ENCODE measurements around the gene ZCCHC12. TPM values are rescaled to one million over a fixed set of nuclear protein-coding genes. Genes with fewer than 3 reads are reported as not detected.
"Not testable (repeated sequence)": the region's sequence is repeated elsewhere in the genome, so short reads cannot be mapped to it uniquely, and the experiment has no call there.

ZCCHC12 gene
- total RNA-seq (2014; rRNA removed; shearing (Covaris generic); ENCODE audit: low replicate concordance), result not detected in 2 replicates

GRCh38 chrX:118823263-118824172, at the start of gene ZCCHC12:
Gene ZCCHC12, plus strand, starts transcription at chrX:118823824. Its CDS starts 1,421 bp downstream, at chrX:118825245.
- Histone ChIP-seq H3K36me3 (no peaks in the 10 kb centered on the region), H3K9me3 (no peaks in the 10 kb centered on the region), H3K27me3 (0 out of 2 replicates have a peak, but pooled peaks cover 2% of the 10 kb centered on the region), H3K4me3 (peak within 1 kb of the TSS; percentile 13; the same call in 1 of the 2 replicates)
- peak; percentile 58 for DNase-seq

- Histone ChIP-seq H3K27me3 (no peaks in the 10 kb centered on the region), H3K36me3 (no peaks in the 10 kb centered on the region)
Measured at GRCh38 chrX:118779581-118779980, 44.0 kb upstream of the ZCCHC12 start.

GRCh38 chrX:118780509-118780908, 43.1 kb upstream of the ZCCHC12 start:
- Histone ChIP-seq H3K4me3 (no peak overlapping the region), H3K9me3 (no peaks in the 10 kb centered on the region), H3K27me3 (no peaks in the 10 kb centered on the region), H3K36me3 (no peaks in the 10 kb centered on the region)
- DNase-seq, result no peak

More at GRCh38 chrX:118779581-118779980, 44.0 kb upstream of the ZCCHC12 start:
- Histone ChIP-seq H3K4me3 (no peak overlapping the region), H3K9me3 (no peaks in the 10 kb centered on the region)
- no peak for DNase-seq

GRCh38 chrX:118780911-118781310, 42.7 kb upstream of the ZCCHC12 start:
- DNase-seq, result no peak
- Histone ChIP-seq H3K9me3 (no peaks in the 10 kb centered on the region), H3K4me3 (no peak overlapping the region), H3K36me3 (no peaks in the 10 kb centered on the region), H3K27me3 (no peaks in the 10 kb centered on the region)

- Histone ChIP-seq H3K36me3 (no peaks in the 10 kb centered on the region), H3K9me3 (no peaks in the 10 kb centered on the region), H3K27me3 (no peaks in the 10 kb centered on the region), H3K4me3 (no peak overlapping the region)
- DNase-seq, result no peak
Measured at GRCh38 chrX:118795528-118796280, 27.9 kb upstream of the ZCCHC12 start.

GRCh38 chrX:118802857-118803256, 20.8 kb upstream of the ZCCHC12 start:
- Histone ChIP-seq H3K9me3 (no peaks in the 10 kb centered on the region), H3K27me3 (no peaks in the 10 kb centered on the region), H3K36me3 (no peaks in the 10 kb centered on the region), H3K4me3 (no peak overlapping the region)
- no peak for DNase-seq

- Histone ChIP-seq H3K4me3 (no peak overlapping the region), H3K36me3 (no peaks in the 10 kb centered on the region), H3K27me3 (no peaks in the 10 kb centered on the region), H3K9me3 (no peaks in the 10 kb centered on the region)
- peak; percentile 15 for DNase-seq
Measured at GRCh38 chrX:118807151-118808017, 16.2 kb upstream of the ZCCHC12 start.

- not testable (repeated sequence) for H3K36me3 ChIP-seq, H3K4me3 ChIP-seq, DNase-seq, H3K9me3 ChIP-seq, H3K27me3 ChIP-seq
Measured at GRCh38 chrX:118817257-118817656, 6.4 kb upstream of the ZCCHC12 start.

- DNase-seq, result no peak
- no peaks in the 10 kb centered on the region for H3K9me3 ChIP-seq
- no peaks in the 10 kb centered on the region for H3K36me3 ChIP-seq
- H3K4me3 ChIP-seq, result no peak overlapping the region
- 0 out of 2 replicates have a peak, but pooled peaks cover 2% of the 10 kb centered on the region for H3K27me3 ChIP-seq
Measured at GRCh38 chrX:118824173-118824730, 628 bp downstream of the ZCCHC12 start.

GRCh38 chrX:118825227-118825626, 1.6 kb downstream of the ZCCHC12 start:
- Histone ChIP-seq H3K4me3 (no peak overlapping the region), H3K9me3 (no peaks in the 10 kb centered on the region), H3K27me3 (0 out of 2 replicates have a peak, but pooled peaks cover 2% of the 10 kb centered on the region), H3K36me3 (no peaks in the 10 kb centered on the region)
- no peak for DNase-seq

- no peaks in the 10 kb centered on the region for H3K9me3 ChIP-seq
- no peaks in the 10 kb centered on the region for H3K36me3 ChIP-seq
- no peaks in the 10 kb centered on the region for H3K27me3 ChIP-seq
- peak; percentile 72 for DNase-seq
- H3K4me3 ChIP-seq, result peak overlapping the region; percentile 44
Measured at GRCh38 chrX:118839334-118839958, 15.8 kb downstream of the ZCCHC12 start.

- no peak overlapping the region for H3K4me3 ChIP-seq
- no peak for DNase-seq
Measured at GRCh38 chrX:118847676-118848075, 24.1 kb downstream of the ZCCHC12 start.

GRCh38 chrX:118853596-118853995, 30.0 kb downstream of the ZCCHC12 start:
- no peaks in the 10 kb centered on the region for H3K36me3 ChIP-seq
- no peak for DNase-seq

More at GRCh38 chrX:118847676-118848075, 24.1 kb downstream of the ZCCHC12 start:
- H3K27me3 ChIP-seq, result no peaks in the 10 kb centered on the region
- H3K9me3 ChIP-seq, result no peaks in the 10 kb centered on the region
- no peaks in the 10 kb centered on the region for H3K36me3 ChIP-seq

GRCh38 chrX:118855681-118856310, 32.2 kb downstream of the ZCCHC12 start:
- Histone ChIP-seq H3K27me3 (no peaks in the 10 kb centered on the region), H3K4me3 (no peak overlapping the region), H3K36me3 (no peaks in the 10 kb centered on the region), H3K9me3 (no peaks in the 10 kb centered on the region)
- no peak for DNase-seq

More at GRCh38 chrX:118853596-118853995, 30.0 kb downstream of the ZCCHC12 start:
- Histone ChIP-seq H3K27me3 (no peaks in the 10 kb centered on the region), H3K4me3 (no peak overlapping the region), H3K9me3 (no peaks in the 10 kb centered on the region)

GRCh38 chrX:118857006-118857405, 33.4 kb downstream of the ZCCHC12 start:
- H3K4me3 ChIP-seq, result no peak overlapping the region

More at GRCh38 chrX:118857006-118857405, 33.4 kb downstream of the ZCCHC12 start:
- H3K9me3 ChIP-seq, result no peaks in the 10 kb centered on the region
- H3K27me3 ChIP-seq, result no peaks in the 10 kb centered on the region
- H3K36me3 ChIP-seq, result no peaks in the 10 kb centered on the region
- no peak for DNase-seq

Data from MG63 (cell line).